HepG2 (cell line): ENCODE results near the gene GANC. TPM values are rescaled to one million over a fixed set of nuclear protein-coding genes. Genes with fewer than 3 reads are reported as not detected.

ENCODE experiments used
- ARNT2 ChIP-seq: sonication (generic); formaldehyde crosslinking; IDR thresholded peaks from 2 replicates; pipeline ENCODE4 v1.8.0; 2022; ENCODE audit warnings: mild to moderate bottlenecking, low read depth, missing genetic modification reagents, moderate library complexity
- ATF7 ChIP-seq, 2 experiments: fragments of 450-650 bp in 1 of 2; sonication (generic) in 1 of 2; formaldehyde crosslinking in 1 of 2; IDR thresholded peaks; 2 replicates each; pipeline versions ENCODE4 v1.4.0 to v1.6.1; 2016 to 2020; ENCODE audit warnings: antibody characterized with exemption in 1 of 2, mild to moderate bottlenecking in 1 of 2, missing genetic modification reagents in 1 of 2
- BCL6 ChIP-seq: IDR thresholded peaks from 2 replicates; pipeline ENCODE4 v1.6.1; 2016; ENCODE audit warnings: missing genetic modification reagents, missing compliant biosample characterization
- ELF3 ChIP-seq: IDR thresholded peaks from 2 replicates; pipeline ENCODE4 v1.6.1; 2016; ENCODE audit warnings: missing genetic modification reagents, missing compliant biosample characterization
- FOXA1 ChIP-seq, 2 experiments: fragments of 450-650 bp in 1 of 2; sonication (generic) in 1 of 2; formaldehyde crosslinking in 1 of 2; IDR thresholded peaks; 2 replicates each; pipeline versions ENCODE4 v1.4.0 to v1.6.1; 2016 to 2020; ENCODE audit warnings: missing genetic modification reagents in 1 of 2
- IKZF4 ChIP-seq: sonication (generic); formaldehyde crosslinking; IDR thresholded peaks from 2 replicates; pipeline ENCODE4 v1.5.1; 2020; ENCODE audit warnings: borderline replicate concordance, mild to moderate bottlenecking, low read depth, missing genetic modification reagents; ENCODE audit errors: not compliant biosample characterization
- ISL2 ChIP-seq: sonication (generic); formaldehyde crosslinking; IDR thresholded peaks from 2 replicates; pipeline ENCODE4 v1.5.0; 2020; ENCODE audit warnings: missing genetic modification reagents
- MIER3 ChIP-seq: IDR thresholded peaks from 2 replicates; pipeline ENCODE4 v1.6.1; 2016; ENCODE audit warnings: missing compliant biosample characterization, borderline replicate concordance
- MTF1 ChIP-seq: sonication (generic); formaldehyde crosslinking; IDR thresholded peaks from 2 replicates; pipeline ENCODE4 v1.5.0; 2020; ENCODE audit warnings: missing genetic modification reagents
- NCOA2 ChIP-seq: sonication (generic); formaldehyde crosslinking; IDR thresholded peaks from 2 replicates; pipeline ENCODE4 v1.8.0; 2022; ENCODE audit warnings: inconsistent platforms
- PPARG ChIP-seq: conservative IDR thresholded peaks from 2 replicates; pipeline ENCODE4 v1.6.1; 2016; ENCODE audit warnings: missing biosample characterization, missing genetic modification reagents
- REL ChIP-seq: sonication (generic); formaldehyde crosslinking; conservative IDR thresholded peaks from 2 replicates; pipeline ENCODE4 v1.8.0; 2022; ENCODE audit warnings: mild to moderate bottlenecking, missing genetic modification reagents, moderate library complexity
- SNAPC2 ChIP-seq: sonication (generic); formaldehyde crosslinking; IDR thresholded peaks from 2 replicates; pipeline ENCODE4 v1.8.1; 2022; ENCODE audit warnings: mild to moderate bottlenecking, missing genetic modification reagents
- SP4 ChIP-seq: sonication (generic); formaldehyde crosslinking; IDR thresholded peaks from 2 replicates; pipeline ENCODE4 v1.8.1; 2023; ENCODE audit warnings: mild to moderate bottlenecking, missing genetic modification reagents
- ZBTB3 ChIP-seq: sonication (generic); formaldehyde crosslinking; IDR thresholded peaks from 2 replicates; pipeline ENCODE4 v1.4.0; 2020; ENCODE audit warnings: low read depth, mild to moderate bottlenecking, moderate library complexity, missing genetic modification reagents, borderline replicate concordance
- ZMYM2 ChIP-seq: sonication (generic); formaldehyde crosslinking; IDR thresholded peaks from 2 replicates; pipeline ENCODE4 v1.8.0; 2022; ENCODE audit warnings: mild to moderate bottlenecking, missing genetic modification reagents
- ZNF256 ChIP-seq: sonication (generic); formaldehyde crosslinking; conservative IDR thresholded peaks from 2 replicates; pipeline ENCODE4 v1.4.0; 2020; ENCODE audit warnings: missing genetic modification reagents
- ZNF367 ChIP-seq: sonication (generic); formaldehyde crosslinking; IDR thresholded peaks from 2 replicates; pipeline ENCODE4 v1.4.0; 2020; ENCODE audit warnings: missing genetic modification reagents, borderline replicate concordance
- ZNF512B ChIP-seq: sonication (generic); formaldehyde crosslinking; IDR thresholded peaks from 2 replicates; pipeline ENCODE4 v1.5.1; 2020; ENCODE audit warnings: missing genetic modification reagents, mild to moderate bottlenecking, borderline replicate concordance
- ZNF558 ChIP-seq: sonication (generic); formaldehyde crosslinking; IDR thresholded peaks from 2 replicates; pipeline ENCODE4 v1.9.0; 2022; ENCODE audit warnings: mild to moderate bottlenecking, missing genetic modification reagents, borderline replicate concordance
- polyA plus RNA-seq, 8 experiments: library from polyadenylated mRNA; depleted of rRNA in 3 of 8; stranded (reverse) in 7 of 8; unstranded in 1 of 8; fragments of >200 nt; fragmentation: Illumina TruSeq in 4 of 8; extraction: Trizol in 4 of 8; gene quantifications; 2 replicates each; pipeline versions ENCODE4 v1.2.1 to v1.2.3, GENCODE V29; 2011 to 2016; ENCODE audit warnings: low read depth in 4 of 8, missing spikeins in 1 of 8, mixed read lengths in 1 of 8; ENCODE audit not compliant: insufficient read depth in 1 of 8
- total RNA-seq, 5 experiments: library from RNA; depleted of rRNA; stranded (reverse); fragments of >200 nt; fragmentation: Illumina TruSeq; extraction: Trizol; gene quantifications; 2 replicates each; pipeline ENCODE4 v1.2.3, GENCODE V29; 2016; ENCODE audit warnings: low read depth in 1 of 5
- TF ChIP-seq, protein P1 (sequence below): IDR thresholded peaks from 2 replicates; pipeline ENCODE4 v1.6.1; 2016; ENCODE audit warnings: control low read depth
- TF ChIP-seq, protein P2 (sequence below): sonication (generic); formaldehyde crosslinking; IDR thresholded peaks from 2 replicates; pipeline ENCODE4 v1.8.0; 2022; ENCODE audit warnings: missing genetic modification reagents, mild to moderate bottlenecking, moderate library complexity, borderline replicate concordance
- TF ChIP-seq, protein P3 (sequence below): sonication (generic); formaldehyde crosslinking; IDR thresholded peaks from 2 replicates; pipeline ENCODE4 v1.5.0; 2020; ENCODE audit warnings: missing genetic modification reagents, mild to moderate bottlenecking, borderline replicate concordance

Gene GANC
- total and polyA plus RNA-seq, 2 of the 13 experiments (the other 11 are each of a cell fraction or from before 2014, with no cell fraction given), result 17.0 to 21.0 TPM

- TF ChIP-seq ISL2 (peak; percentile 40; the same call in 1 of the 2 replicates), ZNF512B (no peak), BCL6 (CRISPR knock-in tag) (peak; percentile 72), ATF7 (IDR thresholded peaks at IDR 0.05) (peak; percentile 80), ATF7 (CRISPR knock-in tag; IDR thresholded peaks at IDR 0.05) (no peak), NCOA2 (CRISPR knock-in tag) (peak; percentile 79), SP4 (CRISPR knock-in tag) (no peak), ZBTB3 (CRISPR knock-in tag) (no peak), ZMYM2 (CRISPR knock-in tag) (0 out of 2 replicates have a peak, but pooled peaks have one; percentile 31), SNAPC2 (CRISPR knock-in tag) (no peak), IKZF4 (CRISPR knock-in tag) (no peak), PPARG (CRISPR knock-in tag) (peak; percentile 38; the same call in 1 of the 2 replicates), MTF1 (no peak), REL (CRISPR knock-in tag) (no peak), ELF3 (CRISPR knock-in tag) (peak; percentile 92), ZNF367 (CRISPR knock-in tag) (no peak), FOXA1 (IDR thresholded peaks at IDR 0.05) (no peak), FOXA1 (CRISPR knock-in tag; IDR thresholded peaks at IDR 0.05) (peak; percentile 89), MIER3 (peak; percentile 54; the same call in 1 of the 2 replicates), ARNT2 (CRISPR knock-in tag) (no peak), ZNF558 (CRISPR knock-in tag) (no peak), ZNF256 (CRISPR knock-in tag) (no peak)
- TF ChIP-seq, protein P1, sequence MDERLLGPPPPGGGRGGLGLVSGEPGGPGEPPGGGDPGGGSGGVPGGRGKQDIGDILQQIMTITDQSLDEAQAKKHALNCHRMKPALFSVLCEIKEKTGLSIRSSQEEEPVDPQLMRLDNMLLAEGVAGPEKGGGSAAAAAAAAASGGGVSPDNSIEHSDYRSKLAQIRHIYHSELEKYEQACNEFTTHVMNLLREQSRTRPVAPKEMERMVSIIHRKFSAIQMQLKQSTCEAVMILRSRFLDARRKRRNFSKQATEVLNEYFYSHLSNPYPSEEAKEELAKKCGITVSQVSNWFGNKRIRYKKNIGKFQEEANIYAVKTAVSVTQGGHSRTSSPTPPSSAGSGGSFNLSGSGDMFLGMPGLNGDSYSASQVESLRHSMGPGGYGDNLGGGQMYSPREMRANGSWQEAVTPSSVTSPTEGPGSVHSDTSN (CRISPR knock-in tag), result no peak
- TF ChIP-seq, protein P2, sequence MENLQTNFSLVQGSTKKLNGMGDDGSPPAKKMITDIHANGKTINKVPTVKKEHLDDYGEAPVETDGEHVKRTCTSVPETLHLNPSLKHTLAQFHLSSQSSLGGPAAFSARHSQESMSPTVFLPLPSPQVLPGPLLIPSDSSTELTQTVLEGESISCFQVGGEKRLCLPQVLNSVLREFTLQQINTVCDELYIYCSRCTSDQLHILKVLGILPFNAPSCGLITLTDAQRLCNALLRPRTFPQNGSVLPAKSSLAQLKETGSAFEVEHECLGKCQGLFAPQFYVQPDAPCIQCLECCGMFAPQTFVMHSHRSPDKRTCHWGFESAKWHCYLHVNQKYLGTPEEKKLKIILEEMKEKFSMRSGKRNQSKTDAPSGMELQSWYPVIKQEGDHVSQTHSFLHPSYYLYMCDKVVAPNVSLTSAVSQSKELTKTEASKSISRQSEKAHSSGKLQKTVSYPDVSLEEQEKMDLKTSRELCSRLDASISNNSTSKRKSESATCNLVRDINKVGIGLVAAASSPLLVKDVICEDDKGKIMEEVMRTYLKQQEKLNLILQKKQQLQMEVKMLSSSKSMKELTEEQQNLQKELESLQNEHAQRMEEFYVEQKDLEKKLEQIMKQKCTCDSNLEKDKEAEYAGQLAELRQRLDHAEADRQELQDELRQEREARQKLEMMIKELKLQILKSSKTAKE, result no peak
- TF ChIP-seq, protein P3, sequence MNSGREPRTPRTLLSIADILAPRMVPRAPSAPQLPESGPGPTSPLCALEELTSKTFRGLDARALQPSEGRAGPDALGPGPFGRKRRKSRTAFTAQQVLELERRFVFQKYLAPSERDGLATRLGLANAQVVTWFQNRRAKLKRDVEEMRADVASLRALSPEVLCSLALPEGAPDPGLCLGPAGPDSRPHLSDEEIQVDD (CRISPR knock-in tag), result no peak
Observed at GRCh38 chr15:42286445-42287029, 13.5 kb downstream of the GANC start (continued).
